ENCODE results near the gene GUCY1B1. TPM values are rescaled to one million over a fixed set of nuclear protein-coding genes. Genes with fewer than 3 reads are reported as not detected.

GUCY1B1 gene
- total RNA-seq, 1 donor from 2014 or later = 18.1 TPM

DNA sequence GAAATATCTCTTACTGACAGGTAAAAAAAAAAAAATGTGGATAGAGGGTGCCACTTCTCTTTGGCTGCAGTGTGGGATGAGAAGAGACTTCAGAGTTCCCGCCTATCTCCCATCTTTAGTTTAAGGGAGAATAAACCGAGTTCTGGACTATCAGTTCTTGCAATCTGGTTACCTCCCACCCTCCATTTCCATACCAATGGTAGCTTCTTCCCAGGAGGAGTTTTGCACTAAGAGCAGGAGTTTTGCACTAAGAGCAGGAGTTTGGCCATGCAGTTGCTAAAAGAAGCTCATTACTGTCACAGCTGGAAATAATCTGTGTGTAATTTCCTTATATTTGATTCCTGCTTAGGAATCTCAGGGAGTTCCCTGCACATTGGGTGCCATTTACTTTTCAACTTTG lies 10.8 kb upstream of the GUCY1B1 start:
- DNase-seq = no peak
- intact Hi-C loops (cut with DNase I) = no loop called here
- Histone ChIP-seq H3K27me3 (ENCODE audit: low read depth) (no peaks in the 10 kb centered on the region), H3K27ac (no peak overlapping the region), H3K4me3 (no peak overlapping the region), H3K4me1 (no peaks in the 10 kb centered on the region), H3K36me3 (no peaks in the 10 kb centered on the region), H3K9me3 (no peaks in the 10 kb centered on the region)
- no peak for ATAC-seq
- TF ChIP-seq CTCF (IDR thresholded peaks at IDR 0.05) = no peak

GRCh38 chr4:155749041-155749440 lies 9.8 kb upstream of the GUCY1B1 start:
- ATAC-seq = no peak
- H3K4me1 ChIP-seq = no peaks in the 10 kb centered on the region
- intact Hi-C loops (cut with DNase I) = no loop called here
- H3K27ac ChIP-seq = no peak overlapping the region
- H3K9me3 ChIP-seq = no peaks in the 10 kb centered on the region
- H3K4me3 ChIP-seq = no peak overlapping the region
- no peak for DNase-seq
- TF ChIP-seq CTCF (IDR thresholded peaks at IDR 0.05) = no peak
- H3K27me3 ChIP-seq (ENCODE audit: low read depth) = no peaks in the 10 kb centered on the region
- H3K36me3 ChIP-seq = no peaks in the 10 kb centered on the region

DNA sequence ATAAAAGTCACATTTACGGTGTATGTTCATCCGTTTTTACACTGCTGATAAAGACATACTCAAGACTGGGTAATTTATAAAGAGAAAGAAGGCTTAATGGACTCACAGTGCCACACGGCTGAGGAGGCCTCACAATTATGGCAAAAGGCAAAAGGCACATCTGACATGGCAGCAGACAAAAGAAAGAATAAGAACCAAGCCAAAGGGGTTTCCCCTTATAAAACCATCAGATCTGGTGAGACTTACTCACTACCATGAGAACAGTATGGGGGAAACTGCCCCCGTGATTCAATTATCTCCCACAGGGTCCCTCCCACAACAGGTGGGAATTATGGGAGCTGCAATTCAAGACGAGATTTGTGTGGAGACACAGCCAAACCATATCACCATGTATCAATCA lies 7.3 kb upstream of the GUCY1B1 start:
- DNase-seq (no peak), ATAC-seq (no peak)
- TF ChIP-seq CTCF (IDR thresholded peaks at IDR 0.05) = no peak
- no peaks in the 10 kb centered on the region for H3K9me3 ChIP-seq
- intact Hi-C loops (cut with DNase I) = no loop called here
- H3K4me1 ChIP-seq = no peaks in the 10 kb centered on the region
- H3K36me3 ChIP-seq = no peaks in the 10 kb centered on the region
- H3K27ac ChIP-seq = no peak overlapping the region
- H3K4me3 ChIP-seq = no peak overlapping the region
- no peaks in the 10 kb centered on the region for H3K27me3 ChIP-seq (ENCODE audit: low read depth)

- intact Hi-C loops (cut with DNase I) = no loop called here
- no peak for TF ChIP-seq CTCF (IDR thresholded peaks at IDR 0.05)
- Histone ChIP-seq H3K27me3 (ENCODE audit: low read depth) (peaks cover 10% of the 10 kb centered on the region), H3K27ac (no peak overlapping the region), H3K9me3 (no peaks in the 10 kb centered on the region), H3K36me3 (no peaks in the 10 kb centered on the region), H3K4me3 (no peak overlapping the region), H3K4me1 (peaks cover 10% of the 10 kb centered on the region)
- DNase-seq (no peak), ATAC-seq (no peak)
Observed at GRCh38 chr4:155757745-155758265, 1.0 kb upstream of the GUCY1B1 start.

- intact Hi-C loops (cut with DNase I) = no loop called here
- H3K27me3 ChIP-seq (ENCODE audit: low read depth) = peaks cover 10% of the 10 kb centered on the region
- no peaks in the 10 kb centered on the region for H3K9me3 ChIP-seq
- H3K36me3 ChIP-seq = no peaks in the 10 kb centered on the region
- ATAC-seq = peak; percentile 65 to 77
- peak; percentile 65 for DNase-seq
- peaks cover 10% of the 10 kb centered on the region for H3K4me1 ChIP-seq
- H3K27ac ChIP-seq = peak overlapping the region; percentile 88
- no peak for TF ChIP-seq CTCF (IDR thresholded peaks at IDR 0.05)
- H3K4me3 ChIP-seq = peak overlapping the region; percentile 78
Observed at GRCh38 chr4:155759372-155760252, 791 bp downstream of the GUCY1B1 start.
